ENCODE results near the gene RAPGEF4.

Gene RAPGEF4

DNA sequence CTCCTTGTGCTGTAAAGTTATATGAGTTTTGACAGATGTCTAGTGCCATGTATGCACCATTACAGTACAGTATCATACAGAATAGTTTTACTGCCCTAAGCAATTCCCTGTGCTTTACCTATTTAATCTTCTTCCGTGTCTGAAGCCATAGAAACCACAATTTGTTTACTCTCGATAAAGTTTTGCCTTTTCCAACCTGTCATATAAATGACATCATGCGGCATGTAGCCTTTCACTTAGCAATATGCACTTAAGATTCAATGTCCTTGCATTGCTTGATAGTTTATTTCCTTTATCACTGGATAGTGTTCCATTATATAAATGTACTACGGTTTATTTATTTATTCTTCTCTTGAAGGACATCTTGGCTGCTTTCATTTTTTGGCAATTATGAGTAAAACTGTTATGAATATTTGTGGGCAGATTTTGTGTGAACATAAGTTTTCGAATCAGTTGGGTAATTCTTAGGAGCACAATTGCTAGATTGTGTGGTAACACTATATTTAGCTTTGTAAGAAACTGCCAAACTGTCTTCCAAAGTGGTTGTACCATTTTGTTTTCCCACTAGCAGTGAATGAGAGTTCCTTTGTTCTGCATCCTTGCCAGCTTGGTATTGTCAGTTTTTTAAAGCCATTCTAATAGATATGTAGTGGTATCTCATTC, 203.2 kb downstream of the RAPGEF4 start:
- DNase-seq (ENCODE audit: low spot score) = peak; percentile 22

DNA sequence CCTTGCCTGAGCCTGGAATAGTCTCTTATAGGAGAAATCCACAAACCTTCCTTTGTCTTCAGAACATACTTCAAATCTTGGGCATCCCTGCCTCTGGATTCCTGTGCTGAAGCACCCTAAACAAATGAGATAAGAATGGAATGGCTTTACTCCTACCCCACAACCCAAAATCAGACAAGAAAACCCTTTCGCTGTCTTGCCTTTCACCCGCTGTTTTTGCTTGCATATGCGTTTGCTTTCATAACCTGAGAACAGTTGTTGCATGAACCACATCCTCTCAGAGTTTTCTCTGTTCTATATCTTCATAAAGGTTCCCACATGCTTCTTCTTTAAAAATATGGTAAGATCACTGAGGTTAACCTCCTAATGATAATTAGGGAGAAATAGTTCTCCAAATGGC, 207.9 kb downstream of the RAPGEF4 start:
- DNase-seq (ENCODE audit: low spot score) = no peak

DNA sequence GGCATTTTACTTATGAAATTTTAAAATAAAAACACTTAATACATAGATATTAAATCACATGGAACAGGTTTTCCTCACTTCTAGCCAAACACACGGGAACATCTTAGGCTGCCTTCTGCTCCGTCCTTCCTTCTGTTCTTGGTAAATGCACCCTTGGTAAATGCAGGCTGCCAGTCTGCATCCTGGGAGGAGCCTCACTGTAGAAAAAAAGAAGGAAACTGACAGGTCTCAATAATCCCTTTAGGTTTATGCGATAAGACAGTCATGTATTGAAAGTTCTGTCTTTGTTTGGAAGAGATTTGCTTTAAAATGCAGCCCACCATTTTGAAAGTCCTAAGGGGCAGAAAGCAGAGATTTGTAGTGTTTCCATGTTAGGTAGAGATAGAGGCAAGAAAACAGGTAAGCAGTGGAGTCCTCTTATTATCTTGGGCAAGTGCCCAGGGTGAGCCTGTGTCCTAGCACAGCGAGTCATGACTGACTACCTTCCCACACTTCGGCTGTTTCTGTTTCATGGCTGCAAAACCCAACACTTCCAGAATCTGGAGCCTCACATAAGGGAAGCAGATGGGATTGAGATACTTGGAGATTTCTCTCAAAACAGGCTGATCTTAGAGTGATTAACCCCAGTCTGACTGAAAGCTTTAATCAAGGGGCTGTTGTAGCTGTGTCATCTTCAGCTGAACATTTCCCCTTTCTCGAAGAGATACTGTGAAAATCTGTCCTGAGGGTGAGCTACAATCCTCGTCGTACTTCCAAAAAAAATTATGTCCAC, 208.6 kb downstream of the RAPGEF4 start:
- peak; percentile 29 for DNase-seq (ENCODE audit: low spot score)

DNA sequence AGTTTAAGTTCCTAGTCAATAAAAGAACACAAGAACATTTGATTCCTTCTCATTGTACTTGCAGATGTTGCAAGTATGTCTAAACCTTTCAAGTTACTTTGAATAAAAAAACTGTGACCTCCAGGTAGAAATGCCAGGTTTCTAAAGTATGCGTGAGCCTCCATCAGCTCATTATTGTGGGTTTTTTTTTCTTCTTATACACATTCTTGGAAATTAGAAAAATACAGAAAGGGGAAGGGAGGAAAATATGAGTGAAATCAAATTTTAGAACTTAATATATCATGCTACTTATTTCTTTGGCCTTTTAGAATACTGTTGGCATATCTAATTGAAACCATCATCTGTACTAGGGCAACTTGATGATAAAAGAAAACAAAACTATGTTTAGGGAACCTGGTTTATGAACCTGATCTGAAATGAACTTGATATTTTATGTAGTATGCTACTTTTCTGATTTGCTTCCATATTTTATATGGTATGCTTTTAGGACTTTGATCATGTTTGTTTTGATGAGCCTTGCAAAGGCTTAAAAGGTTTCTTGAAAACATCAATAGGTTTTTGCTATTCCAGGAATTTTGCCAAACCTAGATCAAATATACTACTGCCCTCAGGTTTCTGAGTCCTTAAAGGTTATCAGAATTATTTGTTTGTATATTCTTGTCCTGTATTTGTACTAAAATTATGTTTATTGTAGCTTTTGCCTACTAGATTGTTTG, 209.3 kb downstream of the RAPGEF4 start:
- no peak for DNase-seq (ENCODE audit: low spot score)

DNA sequence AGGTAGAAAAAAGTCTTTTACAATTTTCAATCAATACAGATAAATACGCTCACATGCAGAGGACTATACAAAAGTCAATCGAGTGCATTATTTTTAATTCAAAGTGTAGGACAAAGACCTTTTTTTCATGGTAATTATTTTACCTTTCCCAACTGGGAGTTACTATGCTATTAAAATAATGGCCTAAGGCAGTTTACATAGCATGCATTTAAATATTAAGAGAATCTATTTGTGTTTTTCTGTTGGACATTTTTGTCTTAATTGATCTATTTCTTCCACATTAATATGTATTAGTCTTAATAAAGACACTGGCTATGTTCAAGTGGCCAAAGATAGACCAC, 209.8 kb downstream of the RAPGEF4 start:
- DNase-seq (ENCODE audit: low spot score) = no peak

DNA sequence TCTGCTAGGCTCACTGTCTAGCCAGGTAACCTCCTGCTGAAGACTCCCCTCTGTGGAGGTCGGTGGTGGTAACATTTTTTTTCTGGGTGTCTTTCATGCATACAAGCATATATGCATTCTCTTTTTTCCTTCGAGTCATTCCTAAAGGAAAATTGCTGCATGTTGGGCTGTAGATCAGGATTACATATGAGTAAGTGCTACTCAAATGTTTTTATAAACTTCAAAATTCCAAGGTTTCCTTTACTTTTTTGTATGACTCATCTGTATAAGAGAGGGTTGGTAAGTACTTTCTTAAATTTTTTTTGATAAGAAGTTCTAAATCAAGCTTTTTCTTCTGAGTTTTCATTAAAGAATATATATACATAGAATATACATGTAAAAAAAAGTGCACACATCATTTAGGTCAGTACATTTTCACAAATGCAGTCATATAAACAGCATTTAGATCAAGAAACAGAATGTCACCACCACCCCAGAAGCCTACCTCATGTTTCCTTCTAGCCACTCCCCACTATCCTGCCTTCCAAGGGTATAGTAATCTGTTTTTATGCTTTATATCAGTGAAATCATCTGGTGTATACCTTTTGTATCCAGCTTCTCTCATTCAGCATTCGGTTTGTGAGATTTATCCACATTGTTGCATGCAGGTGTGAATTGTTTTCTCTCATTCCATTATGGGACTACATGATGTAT, 212.0 kb downstream of the RAPGEF4 start:
- no peak for DNase-seq (ENCODE audit: low spot score)

DNA sequence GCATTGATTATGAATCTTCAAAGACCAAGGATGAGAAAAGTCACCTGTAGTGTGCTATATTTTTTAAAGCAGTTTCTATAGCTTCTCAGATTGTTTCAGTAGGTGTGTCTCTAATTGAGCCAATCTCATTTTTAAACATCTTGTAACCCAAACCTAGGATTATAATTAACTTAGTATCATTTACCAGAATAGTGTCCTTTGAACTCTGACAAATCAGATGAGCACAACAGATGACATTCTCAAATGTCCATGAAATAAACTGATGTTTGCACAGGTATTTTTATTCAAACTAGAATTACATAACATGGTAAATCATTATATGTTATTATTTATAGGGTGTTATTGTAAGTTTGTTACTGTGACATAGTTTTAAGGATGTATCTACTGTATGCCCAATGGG, 213.9 kb downstream of the RAPGEF4 start:
- no peak for DNase-seq (ENCODE audit: low spot score)

DNA sequence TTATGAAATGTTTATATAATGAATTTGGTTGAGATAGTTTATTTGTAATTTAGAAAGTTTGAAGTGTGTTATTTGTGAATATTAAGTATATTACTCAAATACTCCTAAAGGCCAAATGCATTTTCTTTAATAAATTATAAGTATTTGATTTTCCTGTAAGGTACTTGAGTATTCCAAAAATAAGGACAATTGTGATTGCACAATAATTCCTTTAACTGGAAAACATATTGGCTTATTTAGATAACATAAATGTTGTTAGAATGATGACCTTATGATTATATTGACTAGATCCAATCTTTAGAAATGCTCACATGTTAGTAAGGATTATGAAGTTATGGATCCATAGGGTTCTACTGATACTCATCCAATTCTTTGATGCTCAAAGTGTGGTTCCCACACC, 214.9 kb downstream of the RAPGEF4 start:
- no peak for DNase-seq (ENCODE audit: low spot score)

DNA sequence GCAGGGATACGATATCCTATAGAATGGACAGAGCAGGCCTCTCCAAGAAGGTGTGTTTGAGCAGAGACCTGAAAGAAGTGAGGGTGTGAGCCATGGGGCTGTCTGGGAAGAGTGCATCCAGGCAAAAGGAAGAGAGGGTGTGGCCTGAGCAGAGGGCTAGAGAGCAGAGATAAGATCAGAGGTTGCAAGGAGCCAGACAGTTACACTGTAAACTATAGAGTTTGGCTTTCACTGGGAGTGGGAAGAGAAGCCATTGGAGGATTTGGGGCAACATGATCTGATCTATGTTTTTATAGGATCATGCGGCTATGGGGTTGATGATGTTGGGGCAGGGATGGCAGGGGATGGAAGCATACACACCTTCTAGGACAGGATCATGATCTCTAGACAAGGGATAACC, 215.9 kb downstream of the RAPGEF4 start:
- no peak for DNase-seq (ENCODE audit: low spot score)

DNA sequence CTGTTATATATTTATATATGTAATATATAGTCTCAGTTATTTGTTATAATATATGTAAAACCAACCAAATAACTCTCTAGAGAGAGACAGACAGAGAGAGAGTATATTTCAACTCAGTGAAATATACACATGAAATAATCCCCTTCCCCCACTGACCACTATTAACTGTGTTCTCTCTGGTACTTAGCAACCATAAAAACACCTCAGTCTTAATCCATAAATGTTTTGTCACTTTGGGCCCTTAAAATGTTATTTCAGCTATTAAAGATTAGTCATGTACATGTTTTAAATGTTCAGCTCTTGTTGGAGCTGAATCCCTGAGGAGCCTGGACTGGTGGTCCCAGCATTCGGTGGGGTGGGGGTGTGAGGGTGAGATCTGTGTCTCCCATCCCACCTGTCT, 217.8 kb downstream of the RAPGEF4 start:
- DNase-seq (ENCODE audit: low spot score) = no peak

DNA sequence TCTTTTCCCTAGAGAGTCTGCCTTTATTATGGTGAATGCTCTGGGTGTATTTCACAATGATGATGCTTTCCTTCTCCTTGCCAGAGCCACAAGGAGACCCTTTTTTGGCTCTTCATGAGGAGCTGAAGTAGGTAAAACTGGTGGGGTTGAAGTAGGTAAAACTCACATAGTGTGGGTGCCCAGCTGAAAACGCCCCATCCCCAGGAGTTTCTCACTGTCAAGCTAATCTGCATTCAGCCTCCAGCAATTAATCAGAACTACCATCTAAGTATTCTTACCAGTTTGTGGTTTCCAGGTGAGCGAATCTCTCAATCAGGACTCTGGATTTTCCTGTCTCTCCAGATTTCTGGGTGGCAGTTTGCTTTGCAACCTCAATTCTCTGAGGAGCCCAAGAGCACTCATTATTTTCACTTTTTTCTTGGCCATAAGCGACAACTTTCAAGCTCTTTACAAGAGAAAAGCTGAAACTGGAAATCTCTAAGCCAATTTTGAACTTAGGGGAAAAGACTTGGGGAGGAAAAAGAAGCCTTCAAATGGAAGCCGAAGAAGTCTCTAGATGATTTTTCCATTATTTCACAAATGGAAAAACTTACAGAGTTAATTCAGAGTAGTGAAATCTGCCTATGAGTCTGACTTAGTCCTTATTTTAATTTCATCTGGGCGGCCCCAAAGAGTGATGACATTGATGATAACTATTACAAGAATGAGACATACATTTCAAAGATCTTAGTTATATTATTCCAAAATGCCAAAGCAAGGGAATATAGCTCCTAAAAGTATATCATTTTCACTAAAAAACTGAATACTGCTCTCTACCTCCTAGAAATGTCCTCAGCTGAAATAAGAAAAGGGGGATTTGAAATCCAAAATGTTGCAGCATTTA, 218.6 kb downstream of the RAPGEF4 start:
- no peak for DNase-seq (ENCODE audit: low spot score)

DNA sequence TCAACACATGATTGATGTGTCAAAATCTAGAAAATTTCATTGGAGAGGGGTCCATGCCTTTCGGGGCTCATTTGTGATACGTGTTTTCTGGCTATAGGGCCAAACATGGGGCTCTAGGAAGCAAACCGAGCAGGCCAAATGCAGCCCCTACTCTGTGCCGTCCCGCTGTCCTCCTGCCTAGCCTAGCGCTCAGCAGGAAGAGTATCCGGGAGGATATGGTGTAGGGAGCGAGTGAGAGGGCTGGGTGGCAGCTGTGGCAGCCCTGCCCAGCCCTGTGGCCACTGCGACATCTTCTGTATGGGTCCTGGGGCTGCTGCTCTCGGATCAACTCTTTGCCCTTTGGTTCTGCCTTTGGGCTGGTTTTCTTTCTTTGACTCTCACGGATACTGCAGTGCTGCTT, 219.9 kb downstream of the RAPGEF4 start:
- DNase-seq (ENCODE audit: low spot score) = no peak

DNA sequence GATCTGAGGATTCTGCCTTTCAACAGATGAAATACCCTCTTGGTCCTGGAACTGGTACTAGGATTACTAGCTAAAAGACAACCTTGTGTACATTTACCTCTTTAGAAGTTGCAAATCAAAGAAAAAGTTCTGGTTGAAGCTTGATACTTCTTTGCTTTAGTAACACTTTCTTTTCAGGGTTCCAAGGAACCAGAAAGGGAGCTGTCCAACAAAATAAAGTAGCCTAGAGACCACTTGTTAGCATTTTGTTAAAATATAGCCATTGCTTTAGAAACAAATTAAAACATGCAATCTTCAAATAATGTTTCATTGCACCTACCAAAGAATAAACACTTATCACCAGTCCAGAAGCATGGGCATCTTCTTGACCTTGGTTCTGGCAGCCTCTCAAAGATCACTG, 222.1 kb downstream of the RAPGEF4 start:
- no peak for DNase-seq (ENCODE audit: low spot score)

DNA sequence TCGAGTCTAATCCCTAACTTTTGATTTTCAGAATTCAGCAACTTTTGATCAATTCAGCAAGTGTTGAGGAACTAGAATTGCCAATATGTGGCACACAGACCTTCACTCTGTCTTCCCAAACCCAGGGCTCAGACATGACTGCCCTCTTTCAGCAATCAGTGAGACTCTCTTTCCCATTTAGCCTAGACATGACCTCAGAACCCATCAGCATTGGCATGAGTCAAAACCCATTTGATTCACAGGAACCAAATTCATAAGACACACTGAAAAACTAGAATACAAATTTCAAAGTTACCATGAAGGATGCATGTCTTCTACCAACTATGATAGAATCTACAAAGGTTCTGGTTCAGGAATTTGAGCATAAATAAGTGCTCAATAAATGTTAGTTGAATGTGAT, 226.4 kb downstream of the RAPGEF4 start:
- no peak for DNase-seq (ENCODE audit: low spot score)

DNA sequence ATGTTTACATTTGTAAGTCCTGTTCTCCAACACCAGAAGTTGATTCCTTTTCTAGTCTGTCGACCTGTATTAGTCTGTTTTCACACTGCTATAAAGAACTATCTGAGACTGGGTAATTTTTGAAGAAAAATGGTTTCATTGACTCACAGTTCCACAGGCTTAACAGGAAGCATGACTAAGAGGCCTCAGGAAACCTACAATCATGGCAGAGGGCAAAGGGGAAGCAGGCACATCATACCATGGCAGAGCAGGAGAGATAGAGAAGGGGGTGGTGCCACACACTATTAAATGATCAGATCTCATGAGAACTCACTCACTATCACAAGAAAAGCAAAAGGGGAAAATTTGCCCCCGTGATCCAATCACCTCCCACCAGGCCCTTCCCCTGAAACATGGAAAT, 227.2 kb downstream of the RAPGEF4 start:
- no peak for DNase-seq (ENCODE audit: low spot score)

DNA sequence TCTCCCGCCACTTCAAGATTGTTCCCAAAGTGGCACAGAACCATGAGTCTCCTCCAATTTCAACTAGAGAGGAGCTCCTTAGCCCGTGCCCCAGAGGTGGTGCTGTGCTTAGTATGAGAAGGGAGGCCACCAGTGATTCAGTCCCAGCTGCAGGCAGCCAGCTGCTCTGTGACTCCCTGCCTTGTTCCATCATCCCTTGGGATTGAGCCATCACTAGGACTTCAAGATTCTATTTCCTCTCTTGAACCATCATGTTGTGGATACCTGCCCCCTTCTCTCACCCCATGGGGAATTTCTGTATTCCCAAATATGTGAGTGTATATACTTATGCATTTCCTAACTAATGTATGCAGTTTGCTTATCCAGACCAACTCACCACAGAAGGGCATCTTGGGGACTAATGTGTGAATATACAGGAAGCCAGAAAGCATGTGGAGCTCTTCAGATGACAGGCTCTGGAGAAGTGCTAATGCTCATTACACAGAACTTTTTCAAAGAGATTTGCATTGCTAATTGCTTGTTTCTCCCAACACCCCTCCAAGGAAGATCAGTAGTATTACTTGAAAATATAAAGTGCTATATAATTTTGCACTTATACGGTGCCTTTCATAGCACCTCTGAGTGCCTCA, 229.0 kb downstream of the RAPGEF4 start:
- no peak for DNase-seq (ENCODE audit: low spot score)

DNA sequence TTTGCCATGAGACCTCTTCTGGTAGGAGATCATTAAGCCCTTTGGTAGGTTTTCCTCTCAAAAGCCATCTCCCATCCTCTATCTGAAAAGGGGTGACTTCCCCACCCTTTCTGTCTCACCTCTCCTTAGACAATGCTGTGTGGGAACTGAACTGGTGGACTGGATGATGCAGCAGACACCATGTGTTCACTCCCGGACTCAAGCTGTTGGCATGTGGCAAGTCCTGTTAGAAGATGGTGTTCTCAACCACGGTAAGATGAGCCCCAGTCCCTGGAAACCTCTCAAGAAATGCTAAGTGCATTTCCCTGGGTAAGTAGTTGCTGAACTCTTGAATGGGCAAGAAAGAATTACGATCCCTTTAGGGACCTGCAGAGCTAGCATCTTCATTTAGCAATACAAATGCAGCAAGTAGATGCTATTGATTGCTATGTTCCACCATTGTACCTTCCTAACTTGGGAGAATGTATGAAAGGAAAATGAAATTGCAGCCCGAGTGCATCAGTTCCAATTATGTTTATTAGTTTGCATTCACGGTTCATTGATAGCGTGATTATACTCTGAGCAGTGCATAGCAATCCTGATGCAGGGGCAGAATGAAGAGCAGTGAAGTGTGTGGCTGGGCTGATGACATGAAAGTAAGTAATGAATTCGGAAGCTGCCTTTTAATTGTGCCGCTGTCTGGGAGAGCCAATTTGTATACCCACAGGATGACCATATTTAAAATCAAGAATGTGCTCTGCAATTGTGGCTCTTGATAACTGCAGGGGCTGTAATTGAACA, 230.0 kb downstream of the RAPGEF4 start:
- DNase-seq (ENCODE audit: low spot score) = no peak

DNA sequence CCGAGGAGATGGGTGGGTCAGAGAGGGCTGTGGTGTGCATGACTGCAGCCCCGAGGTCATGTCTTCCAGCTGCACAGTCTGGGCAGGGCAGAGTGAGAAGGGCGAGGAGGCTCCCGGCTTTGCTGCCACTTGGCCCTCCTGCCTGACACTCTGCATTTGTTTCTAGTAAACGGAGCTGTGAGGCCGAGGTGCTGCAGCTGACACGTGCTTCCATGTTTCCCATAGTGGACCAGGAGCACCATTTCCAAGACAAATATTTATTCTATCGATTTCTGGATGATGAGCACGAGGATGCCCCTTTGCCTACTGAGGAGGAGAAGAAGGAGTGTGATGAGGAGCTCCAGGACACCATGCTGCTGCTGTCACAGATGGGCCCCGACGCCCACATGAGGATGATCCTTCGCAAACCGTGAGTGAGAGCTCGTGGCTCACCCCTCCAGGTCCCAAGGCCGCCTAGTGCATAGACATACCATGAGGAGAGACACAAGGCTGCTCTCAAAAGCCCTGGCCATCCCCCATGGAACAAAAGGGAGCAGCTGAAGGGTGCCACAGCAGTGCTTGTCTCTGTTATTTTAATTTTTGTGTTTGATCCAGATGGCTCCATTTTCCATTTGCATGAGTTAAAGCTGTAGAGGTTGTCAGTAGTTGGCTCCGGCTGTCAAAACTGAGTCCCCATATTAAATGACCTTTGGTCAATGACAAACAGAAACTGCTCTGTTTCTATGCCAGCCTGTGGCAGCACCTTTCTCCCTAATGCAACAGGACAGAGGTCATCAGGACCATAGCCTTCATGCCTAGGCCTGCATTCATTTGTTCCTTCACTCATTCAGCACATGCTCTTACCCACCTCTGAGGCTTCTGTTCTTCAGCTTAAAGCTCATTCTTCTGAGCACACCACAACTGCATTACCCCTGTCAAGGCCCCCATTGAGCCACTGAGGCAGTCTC, 231.7 kb downstream of the RAPGEF4 start:
- no peak for DNase-seq (ENCODE audit: low spot score)

DNA sequence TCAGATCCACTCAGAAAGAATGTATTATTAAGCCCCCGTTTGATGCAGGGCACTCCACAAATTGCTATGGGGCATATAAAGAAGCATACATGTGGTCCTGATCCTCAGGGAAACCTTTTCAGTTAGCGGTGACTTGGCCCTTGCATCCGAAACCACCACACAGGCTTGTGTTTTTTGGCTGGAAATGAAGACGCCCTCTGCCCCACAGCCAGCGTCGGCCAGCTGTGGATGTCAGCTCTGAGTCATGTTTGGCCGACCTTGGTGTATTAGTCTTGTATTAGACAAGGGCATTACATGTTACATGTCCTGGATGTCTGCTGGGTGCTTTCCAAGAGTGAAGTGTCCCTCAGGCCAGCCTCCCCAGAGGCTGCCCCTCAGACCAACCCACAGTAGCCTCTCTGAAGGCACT, 232.4 kb downstream of the RAPGEF4 start:
- no peak for DNase-seq (ENCODE audit: low spot score)
